Activated CD4-positive, alpha-beta T cell treated with anti-CD3 and anti-CD28 coated beads, Interleukin-2, Interleukin-4, amounts not matched to agents 100 ng/mL and 50 ng/mL, durations not matched to agents 16 hours and 8 hours (primary cell): Measurements from ENCODE around the gene SLC39A8.

Experiments
- DNase-seq: peaks from one replicate; pipeline ENCODE4 v3.0.0-alpha.2; 2020; ENCODE audit warnings: low spot score

SLC39A8 gene

GRCh38 chr4:102230194-102230593 lies 115.1 kb downstream of the SLC39A8 start:
- DNase-seq: no peak

- DNase-seq: no peak
Observed at GRCh38 chr4:102227388-102227787, 117.9 kb downstream of the SLC39A8 start.

DNA sequence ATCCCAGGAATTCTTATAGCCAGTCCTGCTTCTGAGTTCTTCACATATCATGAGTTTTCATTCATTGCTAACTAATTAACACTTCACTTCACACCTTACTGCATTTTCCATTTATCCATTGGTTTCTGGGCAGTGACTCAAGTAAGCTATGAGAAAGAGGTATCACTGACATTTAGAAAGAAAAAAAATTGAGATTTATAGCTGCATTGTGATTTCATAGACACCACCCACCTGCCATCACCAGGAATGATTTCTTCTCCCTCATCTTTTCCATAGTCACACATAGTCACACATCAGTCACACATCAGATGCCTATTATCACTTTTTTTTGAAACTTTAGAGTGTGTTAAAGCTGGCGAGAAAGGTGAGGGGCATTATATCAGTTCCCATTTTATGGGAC lies 121.8 kb downstream of the SLC39A8 start:
- DNase-seq: no peak

GRCh38 chr4:102222838-102223409 lies 122.4 kb downstream of the SLC39A8 start:
- DNase-seq: no peak

DNA sequence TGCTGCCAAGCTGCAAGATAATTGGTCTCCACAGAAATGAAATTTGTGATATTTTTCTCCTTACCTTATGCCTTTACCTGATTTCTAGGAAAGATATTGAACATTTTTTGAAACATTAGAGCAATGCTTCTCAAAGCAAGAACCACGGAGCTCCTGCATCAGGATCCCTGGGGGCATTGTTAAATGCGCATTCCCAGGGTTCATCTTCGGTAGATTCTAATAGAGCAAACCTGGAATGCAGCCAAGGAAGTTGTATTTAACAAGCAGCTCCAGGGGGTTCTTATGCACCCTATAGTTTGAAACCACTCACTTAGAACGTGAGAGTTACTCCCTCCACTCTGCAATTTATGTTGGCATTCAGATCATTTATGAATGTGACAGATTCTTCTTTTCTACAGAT lies 126.2 kb downstream of the SLC39A8 start:
- DNase-seq: no peak

GRCh38 chr4:102218656-102219055 lies 126.6 kb downstream of the SLC39A8 start:
- no peak for DNase-seq

- DNase-seq: no peak
Observed at GRCh38 chr4:102217775-102218355, 127.4 kb downstream of the SLC39A8 start.

DNA sequence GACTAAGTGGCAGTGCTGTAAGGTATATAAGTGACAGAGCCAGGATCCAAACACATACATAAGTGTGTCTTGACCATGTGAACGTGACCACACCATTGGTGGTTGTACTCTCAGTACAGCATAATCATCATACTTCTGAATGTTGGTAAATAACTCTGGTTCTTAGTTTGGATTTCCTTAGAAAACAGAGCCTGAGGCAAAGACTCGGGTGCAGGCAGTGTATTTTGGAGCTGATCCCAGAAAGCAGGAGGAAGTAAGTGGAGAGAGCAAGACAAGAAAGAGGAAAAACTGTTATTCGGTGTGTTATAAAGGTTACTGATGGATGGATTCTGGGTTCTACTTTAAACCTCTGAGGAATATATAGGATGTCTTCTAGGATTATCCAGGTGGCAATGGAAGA lies 127.9 kb downstream of the SLC39A8 start:
- no peak for DNase-seq

- DNase-seq: no peak
Observed at GRCh38 chr4:102216666-102217065, 128.6 kb downstream of the SLC39A8 start.

GRCh38 chr4:102213031-102213430 lies 132.3 kb downstream of the SLC39A8 start:
- no peak for DNase-seq
